ENCODE measurements around the gene SPDYA. TPM values are rescaled to one million over a fixed set of nuclear protein-coding genes. Genes with fewer than 3 reads are reported as not detected.

Gene SPDYA
- total RNA-seq: 1 to 10 TPM in 2 of 4 donors, not detected in 2; 3.2 to 7.3 TPM

- Histone ChIP-seq H3K27me3 (no peaks in the 10 kb centered on the region), H3K36me3 (no peaks in the 10 kb centered on the region), H3K27ac (peak within 1 kb of the TSS; percentile 23 to 24), H3K4me3 (peak within 1 kb of the TSS; percentile 29 to 37), H3K9me3 (no peaks in the 10 kb centered on the region), H3K4me1 (no peaks in the 10 kb centered on the region)
- TF ChIP-seq POLR2A (IDR thresholded peaks at IDR 0.05) (peak in 1 of 2 donors; percentile 20), CTCF (IDR thresholded peaks at IDR 0.05) (no peak)
- intact Hi-C loops (cut with DNase I; ENCODE audit: low total_unique reads): loop anchor here (10.0 kb wide), 1 partner anchor 246 kb away; no protein-coding TSS in a partner anchor
- DNase-seq: peak; percentile 58 to 72
Measured at GRCh38 chr2:28810384-28811285, at the start of gene SPDYA. TSS of gene SPDYA (plus strand) at chr2:28810834. CDS start at chr2:28816015, 5,181 bp downstream.

GRCh38 chr2:28761420-28761819, 49.2 kb upstream of the SPDYA start:
- intact Hi-C loops (cut with DNase I; ENCODE audit: low total_unique reads): no loop called here
- H3K27ac ChIP-seq: no peak overlapping the region
- H3K4me1 ChIP-seq: peaks cover 8 to 17% of the 10 kb centered on the region in 2 donors
- no peaks in the 10 kb centered on the region for H3K36me3 ChIP-seq
- DNase-seq: no peak
- H3K4me3 ChIP-seq: no peak overlapping the region
- H3K27me3 ChIP-seq: no peaks in the 10 kb centered on the region
- TF ChIP-seq POLR2A (IDR thresholded peaks at IDR 0.05) (no peak), CTCF (IDR thresholded peaks at IDR 0.05) (no peak)
- no peaks in the 10 kb centered on the region for H3K9me3 ChIP-seq

- Histone ChIP-seq H3K4me3 (no peak overlapping the region), H3K27ac (no peak overlapping the region), H3K27me3 (no peaks in the 10 kb centered on the region), H3K4me1 (peaks cover 14% of the 10 kb centered on the region in 2 donors), H3K9me3 (no peaks in the 10 kb centered on the region), H3K36me3 (no peaks in the 10 kb centered on the region)
- intact Hi-C loops (cut with DNase I; ENCODE audit: low total_unique reads): no loop called here
- no peak for DNase-seq
- TF ChIP-seq CTCF (IDR thresholded peaks at IDR 0.05): no peak
- no peak for TF ChIP-seq POLR2A (IDR thresholded peaks at IDR 0.05)
Measured at GRCh38 chr2:28764909-28765711, 45.5 kb upstream of the SPDYA start.

- Histone ChIP-seq H3K9me3 (no peaks in the 10 kb centered on the region), H3K4me3 (no peak overlapping the region), H3K27ac (no peak overlapping the region), H3K27me3 (no peaks in the 10 kb centered on the region), H3K4me1 (peaks cover 14% of the 10 kb centered on the region in 2 donors), H3K36me3 (no peaks in the 10 kb centered on the region)
- intact Hi-C loops (cut with DNase I; ENCODE audit: low total_unique reads): no loop called here
- DNase-seq: no peak
- TF ChIP-seq POLR2A (IDR thresholded peaks at IDR 0.05) (no peak), CTCF (IDR thresholded peaks at IDR 0.05) (no peak)
Measured at GRCh38 chr2:28766070-28766469, 44.6 kb upstream of the SPDYA start.
